Measurements from ENCODE around the gene SWT1.

DNA sequence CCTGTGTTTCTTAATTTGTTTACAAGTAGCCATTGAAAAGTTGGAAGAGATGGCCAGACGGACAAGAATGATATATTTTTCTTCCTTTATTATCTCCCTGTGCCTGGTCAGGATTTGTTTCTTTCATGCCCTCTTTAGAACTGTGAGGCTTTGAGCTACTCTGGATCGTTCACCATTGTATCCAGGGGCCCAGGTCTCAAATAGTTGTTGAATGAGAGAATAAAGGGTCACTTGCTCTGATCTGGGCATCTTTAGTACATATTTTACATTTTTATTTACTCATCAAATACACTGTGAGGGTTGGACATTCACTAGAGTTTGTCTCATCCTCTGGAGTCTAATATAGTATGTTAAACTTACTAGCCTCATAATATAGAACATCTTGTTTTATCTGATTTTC lies 111.4 kb downstream of the SWT1 start:
- TF ChIP-seq POLR2A (IDR thresholded peaks at IDR 0.05) = no peak
- TF ChIP-seq, protein P1, sequence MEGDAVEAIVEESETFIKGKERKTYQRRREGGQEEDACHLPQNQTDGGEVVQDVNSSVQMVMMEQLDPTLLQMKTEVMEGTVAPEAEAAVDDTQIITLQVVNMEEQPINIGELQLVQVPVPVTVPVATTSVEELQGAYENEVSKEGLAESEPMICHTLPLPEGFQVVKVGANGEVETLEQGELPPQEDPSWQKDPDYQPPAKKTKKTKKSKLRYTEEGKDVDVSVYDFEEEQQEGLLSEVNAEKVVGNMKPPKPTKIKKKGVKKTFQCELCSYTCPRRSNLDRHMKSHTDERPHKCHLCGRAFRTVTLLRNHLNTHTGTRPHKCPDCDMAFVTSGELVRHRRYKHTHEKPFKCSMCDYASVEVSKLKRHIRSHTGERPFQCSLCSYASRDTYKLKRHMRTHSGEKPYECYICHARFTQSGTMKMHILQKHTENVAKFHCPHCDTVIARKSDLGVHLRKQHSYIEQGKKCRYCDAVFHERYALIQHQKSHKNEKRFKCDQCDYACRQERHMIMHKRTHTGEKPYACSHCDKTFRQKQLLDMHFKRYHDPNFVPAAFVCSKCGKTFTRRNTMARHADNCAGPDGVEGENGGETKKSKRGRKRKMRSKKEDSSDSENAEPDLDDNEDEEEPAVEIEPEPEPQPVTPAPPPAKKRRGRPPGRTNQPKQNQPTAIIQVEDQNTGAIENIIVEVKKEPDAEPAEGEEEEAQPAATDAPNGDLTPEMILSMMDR (IDR thresholded peaks at IDR 0.05) = no peak
